GM12878 (cell line): ENCODE measurements around the gene TSTD2. TPM values are rescaled to one million over a fixed set of nuclear protein-coding genes. Genes with fewer than 3 reads are reported as not detected.

ENCODE experiments used
- ATAC-seq: fragments of 200-7000 bp; cut with Tn5 transposase; 3 replicates; pipeline ENCODE4 v1.9.1; 2020; ENCODE audit warnings: mild to moderate bottlenecking, moderate library complexity
- BruUV-seq: library from RNA; stranded (reverse); fragments of 400-500 nt; replicated peaks from 2 replicates; lab custom pipeline; 2021; lab: Mats Ljungman, UMichigan
- CTCF ChIA-PET: fragments of 300-600 bp; sonication (Branson Sonifier 250); formaldehyde crosslinking; extraction: SDS; loops from one replicate; lab custom pipeline; 2021; ENCODE audit warnings: inconsistent platforms; lab: Yijun Ruan, JAX
- POLR2A ChIA-PET: fragments of 350-600 bp; formaldehyde crosslinking; extraction: SDS; loops from one replicate; lab custom pipeline; 2021; ENCODE audit warnings: inconsistent platforms; lab: Charles Lee
- RAD21 ChIA-PET: fragments of 300-600 bp; sonication (Branson Sonifier 250); formaldehyde crosslinking; loops from one replicate; lab custom pipeline; 2023; ENCODE audit warnings: antibody characterized with exemption; ENCODE audit not compliant: unreplicated experiment; lab: Charles Lee
- SMC1A ChIA-PET: fragments of 300-600 bp; sonication (Branson Sonifier 250); formaldehyde crosslinking; loops from one replicate; lab custom pipeline; 2023; ENCODE audit not compliant: unreplicated experiment, uncharacterized antibody; lab: Charles Lee
- DNase-seq: peaks from one replicate; pipeline ENCODE4 v3.0.0-alpha.2; 2011; ENCODE audit warnings: low read depth, low spot score
- FAIRE-seq: peaks from 3 replicates; lab custom pipeline; 2011; peaks lifted over from hg19 to GRCh38; lab: Jason Lieb, UNC
- H2AFZ ChIP-seq: 2 replicates; pipeline ENCODE4 v1.6.0; 2011; ENCODE audit warnings: low read depth, low read length, control low read depth; ENCODE audit not compliant: control insufficient read depth
- H3K27ac ChIP-seq: 2 replicates; pipeline ENCODE4 v1.5.1; 2011; ENCODE audit warnings: control low read depth; ENCODE audit not compliant: control insufficient read depth, insufficient read depth
- H3K27me3 ChIP-seq, 2 experiments: replicated peaks in 1 of 2; 2 replicates each; pipeline versions ENCODE4 v1.6.0 to v1.6.1; 2011; ENCODE audit warnings: low read length in 1 of 2; ENCODE audit not compliant: control insufficient read depth in 2 of 2, insufficient read depth in 2 of 2
- H3K36me3 ChIP-seq, 2 experiments: 2 replicates each; pipeline ENCODE4 v1.5.1; 2011; ENCODE audit warnings: low read length in 1 of 2; ENCODE audit not compliant: control insufficient read depth in 2 of 2, insufficient read depth in 2 of 2
- H3K4me1 ChIP-seq: 2 replicates; pipeline ENCODE4 v1.6.1; 2011; ENCODE audit warnings: mild to moderate bottlenecking, low read length, moderate library complexity, mixed read lengths; ENCODE audit not compliant: control insufficient read depth, insufficient read depth
- H3K4me2 ChIP-seq: 2 replicates; pipeline ENCODE4 v1.6.0; 2011; ENCODE audit warnings: control low read depth; ENCODE audit not compliant: control insufficient read depth, insufficient read depth
- H3K4me3 ChIP-seq: fragments of 200-600 bp; sonication (generic); 2 replicates; pipeline ENCODE4 v1.5.1; 2016
- H3K79me2 ChIP-seq: 2 replicates; pipeline ENCODE4 v1.6.0; 2011; ENCODE audit warnings: low read length; ENCODE audit not compliant: control insufficient read depth, insufficient read depth
- H3K9ac ChIP-seq: 2 replicates; pipeline ENCODE4 v1.8.0; 2011; ENCODE audit warnings: low read length, control low read depth, mixed read lengths; ENCODE audit not compliant: control insufficient read depth, insufficient read depth
- H3K9me3 ChIP-seq: replicated peaks from 3 replicates; pipeline ENCODE4 v1.5.1; 2011; ENCODE audit warnings: mild to moderate bottlenecking, low read length; ENCODE audit not compliant: control insufficient read depth, insufficient read depth
- H4K20me1 ChIP-seq: 2 replicates; pipeline ENCODE4 v1.6.0; 2011; ENCODE audit not compliant: control insufficient read depth, insufficient read depth
- BCL11A ChIP-seq: IDR thresholded peaks from 2 replicates; pipeline ENCODE4 v1.6.1; 2011; ENCODE audit warnings: low read depth, low read length
- CBX5 ChIP-seq: sonication (generic); IDR thresholded peaks from 2 replicates; pipeline ENCODE4 v1.6.1; 2016; ENCODE audit warnings: low read depth, moderate library complexity, mild to moderate bottlenecking, inconsistent platforms
- LARP7 ChIP-seq: fragments of 450-650 bp; IDR thresholded peaks from 2 replicates; pipeline ENCODE4 v1.6.1; 2017; ENCODE audit warnings: mild to moderate bottlenecking
- NFIC ChIP-seq: IDR thresholded peaks from 2 replicates; pipeline ENCODE4 v1.6.1; 2012; ENCODE audit warnings: low read depth, mild to moderate bottlenecking, inconsistent platforms, low read length, moderate library complexity
- NR2C1 ChIP-seq: fragments of 450-650 bp; IDR thresholded peaks from 2 replicates; pipeline ENCODE4 v1.6.1; 2017; ENCODE audit warnings: antibody characterized with exemption, mild to moderate bottlenecking, moderate library complexity
- PKNOX1 ChIP-seq: fragments of 450-650 bp; IDR thresholded peaks from 2 replicates; pipeline ENCODE4 v1.6.1; 2016; ENCODE audit warnings: mild to moderate bottlenecking
- POLR2AphosphoS5 ChIP-seq: IDR thresholded peaks from 2 replicates; pipeline ENCODE4 v1.6.1; 2011; ENCODE audit warnings: mild to moderate bottlenecking, low read length, inconsistent platforms
- WGBS: methylation state at CpG from one replicate; pipeline ENCODE4 v1.1.6; 2016; ENCODE audit warnings: low lambda C conversion rate; ENCODE audit not compliant: insufficient replicate concordance, insufficient coverage; ENCODE audit errors: missing lambda C conversion rate; 5-methylcytosine and 5-hydroxymethylcytosine counted together
- in situ Hi-C: fragments of 300-500 bp; cut with MboI; formaldehyde crosslinking; loops from 9 replicates; pipeline ENCODE4 v1.14.3; 2018; ENCODE audit warnings: mixed read lengths
- intact Hi-C: fragments of 100-400 bp; cut with micrococcal nuclease; formaldehyde crosslinking; loops from one replicate; pipeline ENCODE4 v1.14.2; 2022; ENCODE audit not compliant: unreplicated experiment
- polyA plus RNA-seq, 11 experiments: library from polyadenylated mRNA; depleted of rRNA in 4 of 11; unstranded in 6 of 11; stranded (reverse) in 5 of 11; fragments of >200 nt; fragmentation: Nextera tagmentation in 4 of 11; fragmentation: Illumina TruSeq in 1 of 11; extraction: Ambion mirVana in 4 of 11; extraction: Trizol in 1 of 11; gene quantifications; 1 replicate in 1 of 11; 2 replicates in 10 of 11; pipeline versions ENCODE4 v1.2.1 to v1.2.3, GENCODE V29; 2011 to 2016; ENCODE audit warnings: inconsistent platforms in 2 of 11, missing spikeins in 2 of 11, low read depth in 1 of 11
- total RNA-seq, 4 experiments: library from RNA; depleted of rRNA in 3 of 4; stranded (reverse); fragments of >200 nt in 3 of 4; fragmentation: Illumina TruSeq in 1 of 4; extraction: Trizol in 1 of 4; gene quantifications; 2 replicates each; pipeline versions ENCODE4 v1.2.1 to v1.2.3, GENCODE V29; 2013 to 2021

TSTD2 gene
- total and polyA plus RNA-seq, 10 of the 15 experiments (the other 5 are each of a cell fraction or from before 2014, with no cell fraction given): 5.0 to 30.6 (median 14.1) TPM

GRCh38 chr9:97572196-97572891 lies 60.8 kb downstream of the TSTD2 start:
- no peak overlapping the region for H3K4me3 ChIP-seq
- no peaks in the 10 kb centered on the region; the same call in 2 of the 3 replicates for H3K9me3 ChIP-seq
- H2AFZ ChIP-seq: no peak overlapping the region
- no TSS peak for BruUV-seq
- ChIA-PET SMC1A (interaction anchor here (0.6 to 1.5 kb wide), 4 partner anchors 66 to 157 kb away, joined by 3 to 5 read pairs (median 4); no protein-coding TSS in a partner anchor), RAD21 (no interaction called here), CTCF (interaction anchor here (1.2 to 1.3 kb wide), 2 partner anchors 102 to 103 kb away, joined by 3 to 4 read pairs; no protein-coding TSS in a partner anchor), POLR2A (no interaction called here)
- 92% methylated on average over 9 of the region's 9 CpGs for WGBS
- FAIRE-seq (no peak), ATAC-seq (no peak), DNase-seq (no peak)
- H3K9ac ChIP-seq: no peak overlapping the region
- H3K36me3 ChIP-seq: peaks cover 7 to 14% of the 10 kb centered on the region in 2 experiments; a peak in 3 of 4 replicates
- in situ Hi-C loops (no loop called here), intact Hi-C loops (no loop called here)
- H4K20me1 ChIP-seq: no peaks in the 10 kb centered on the region
- H3K27me3 ChIP-seq: no peaks in the 10 kb centered on the region
- H3K27ac ChIP-seq: no peak overlapping the region
- H3K79me2 ChIP-seq: no peaks in the 10 kb centered on the region
- H3K4me2 ChIP-seq: no peak overlapping the region
- TF ChIP-seq CBX5 (no peak), BCL11A (no peak), LARP7 (no peak), NFIC (no peak), PKNOX1 (no peak), NR2C1 (no peak), POLR2AphosphoS5 (no peak)
- H3K4me1 ChIP-seq: no peaks in the 10 kb centered on the region
